ENCODE results near the gene KDELR1. TPM values are rescaled to one million over a fixed set of nuclear protein-coding genes. Genes with fewer than 3 reads are reported as not detected.

The KDELR1 gene
- total and polyA plus RNA-seq, 2 donors from 2014 or later = 169 to 204 TPM

- Histone ChIP-seq H3K4me1 (ENCODE audit: control insufficient read depth in 2 of 3, insufficient read depth in 2 of 3, low read depth in 1 of 3, low read length in 3 of 3) (peaks cover 0 to 4% (median 0%) of the 10 kb centered on the region in 3 donors), H3K36me3 (ENCODE audit: control insufficient read depth in 2 of 3, insufficient read depth in 3 of 3, low read length in 3 of 3) (no peaks in the 10 kb centered on the region), H3K9ac (ENCODE audit: low read length in 3 of 3) (no peak overlapping the region), H3K27me3 (ENCODE audit: control insufficient read depth, insufficient read depth, low read length) (peaks cover 20% of the 10 kb centered on the region), H3K27ac (ENCODE audit: low read depth in 2 of 2, low read length in 2 of 2) (no peak overlapping the region), H3K9me3 (ENCODE audit: control insufficient read depth in 2 of 3, insufficient read depth in 1 of 3, low read length in 3 of 3) (no peaks in the 10 kb centered on the region), H3K4me3 (ENCODE audit: low read length in 3 of 3) (no peak overlapping the region)
- FAIRE-seq = no peak
- no peak for TF ChIP-seq CTCF (IDR thresholded peaks at IDR 0.05; ENCODE audit: borderline replicate concordance, extremely low read depth, insufficient read depth)
- peak in 1 of 5 donors; percentile 59 for DNase-seq
- intact Hi-C loops (cut with DNase I) = no loop called here
These were observed 4.9 kb upstream of the KDELR1 start for GRCh38 chr19:48396016-48396823.

- Histone ChIP-seq H3K27me3 (ENCODE audit: control insufficient read depth, insufficient read depth, low read length) (peaks cover 20% of the 10 kb centered on the region), H3K9me3 (ENCODE audit: control insufficient read depth in 2 of 3, insufficient read depth in 1 of 3, low read length in 3 of 3) (no peaks in the 10 kb centered on the region), H3K4me3 (ENCODE audit: low read length in 3 of 3) (no peak overlapping the region), H3K27ac (ENCODE audit: low read depth in 2 of 2, low read length in 2 of 2) (no peak overlapping the region), H3K4me1 (ENCODE audit: control insufficient read depth in 2 of 3, insufficient read depth in 2 of 3, low read depth in 1 of 3, low read length in 3 of 3) (peaks cover 0 to 4% (median 0%) of the 10 kb centered on the region in 3 donors), H3K9ac (ENCODE audit: low read length in 3 of 3) (no peak overlapping the region), H3K36me3 (ENCODE audit: control insufficient read depth in 2 of 3, insufficient read depth in 3 of 3, low read length in 3 of 3) (no peaks in the 10 kb centered on the region)
- peak in 1 of 5 donors; percentile 55 for DNase-seq
- no peak for TF ChIP-seq CTCF (IDR thresholded peaks at IDR 0.05; ENCODE audit: borderline replicate concordance, extremely low read depth, insufficient read depth)
- intact Hi-C loops (cut with DNase I) = no loop called here
- no peak for FAIRE-seq
These were observed 4.1 kb upstream of the KDELR1 start for GRCh38 chr19:48395499-48395898.

- TF ChIP-seq CTCF (IDR thresholded peaks at IDR 0.05; ENCODE audit: borderline replicate concordance, extremely low read depth, insufficient read depth) = no peak
- Histone ChIP-seq H3K4me3 (ENCODE audit: low read length in 3 of 3) (no peak overlapping the region), H3K27ac (ENCODE audit: low read depth in 2 of 2, low read length in 2 of 2) (no peak overlapping the region), H3K27me3 (ENCODE audit: control insufficient read depth, insufficient read depth, low read length) (peaks cover 20% of the 10 kb centered on the region), H3K4me1 (ENCODE audit: control insufficient read depth in 2 of 3, insufficient read depth in 2 of 3, low read depth in 1 of 3, low read length in 3 of 3) (peaks cover 0 to 2% (median 0%) of the 10 kb centered on the region in 3 donors), H3K9me3 (ENCODE audit: control insufficient read depth in 2 of 3, insufficient read depth in 1 of 3, low read length in 3 of 3) (no peaks in the 10 kb centered on the region), H3K9ac (ENCODE audit: low read length in 3 of 3) (no peak overlapping the region), H3K36me3 (ENCODE audit: control insufficient read depth in 2 of 3, insufficient read depth in 3 of 3, low read length in 3 of 3) (no peaks in the 10 kb centered on the region)
- FAIRE-seq (no peak), DNase-seq (no peak)
- intact Hi-C loops (cut with DNase I) = no loop called here
These were observed 3.8 kb upstream of the KDELR1 start for GRCh38 chr19:48395170-48395455.

All from kidney (tissue), 14 donors.